Loucy (cell line): ENCODE data around the gene VPS26A.

Experiments used
- EZH2phosphoT487 ChIP-seq: fragments of 200-600 bp; IDR thresholded peaks from 2 replicates; pipeline ENCODE4 v1.6.1; 2018; ENCODE audit warnings: antibody characterized with exemption, mild to moderate bottlenecking, moderate library complexity, borderline replicate concordance
- TF ChIP-seq, protein P1 (sequence below): fragments of 200-600 bp; sonication (generic); conservative IDR thresholded peaks from 2 replicates; pipeline ENCODE4 v1.5.1; 2014; ENCODE audit warnings: mild to moderate bottlenecking, antibody characterized with exemption, low read length

DNA sequence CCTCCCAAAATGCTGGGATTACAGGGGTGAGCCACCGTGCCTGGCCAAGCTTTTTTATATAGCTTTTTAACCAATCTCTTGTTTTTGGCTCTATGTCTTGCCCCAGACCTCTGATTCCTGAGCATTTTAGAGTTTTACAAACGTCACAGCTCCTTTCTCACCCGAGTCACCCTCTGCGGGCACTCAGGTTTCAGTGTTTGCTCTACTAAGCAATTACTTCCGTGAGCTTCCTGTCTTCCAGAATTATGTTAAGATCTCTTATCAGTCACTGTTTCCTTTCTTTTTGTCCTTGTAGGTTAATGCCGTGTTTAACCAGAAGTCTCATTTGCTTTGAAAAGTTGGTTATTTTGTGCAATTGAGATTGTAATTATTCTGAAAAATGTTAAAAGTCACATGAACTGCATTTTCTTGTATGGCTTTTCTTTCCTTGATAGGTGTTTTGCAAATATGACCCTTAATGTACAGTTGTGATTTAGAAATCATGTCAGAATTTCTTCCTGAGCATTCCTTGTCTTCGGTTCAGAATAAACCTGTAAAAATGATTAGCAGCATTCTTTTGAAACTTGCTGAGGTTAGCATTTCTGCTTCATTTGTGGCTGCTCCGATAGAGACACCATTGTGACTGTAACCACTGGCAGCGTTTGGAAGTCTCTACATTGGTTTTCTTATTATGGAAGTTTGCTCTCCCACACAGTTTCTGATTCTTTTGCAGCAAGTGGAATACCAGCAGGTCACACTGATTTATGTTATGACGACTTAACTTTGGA lies 91.6 kb downstream of the VPS26A start:
- TF ChIP-seq, protein P1, sequence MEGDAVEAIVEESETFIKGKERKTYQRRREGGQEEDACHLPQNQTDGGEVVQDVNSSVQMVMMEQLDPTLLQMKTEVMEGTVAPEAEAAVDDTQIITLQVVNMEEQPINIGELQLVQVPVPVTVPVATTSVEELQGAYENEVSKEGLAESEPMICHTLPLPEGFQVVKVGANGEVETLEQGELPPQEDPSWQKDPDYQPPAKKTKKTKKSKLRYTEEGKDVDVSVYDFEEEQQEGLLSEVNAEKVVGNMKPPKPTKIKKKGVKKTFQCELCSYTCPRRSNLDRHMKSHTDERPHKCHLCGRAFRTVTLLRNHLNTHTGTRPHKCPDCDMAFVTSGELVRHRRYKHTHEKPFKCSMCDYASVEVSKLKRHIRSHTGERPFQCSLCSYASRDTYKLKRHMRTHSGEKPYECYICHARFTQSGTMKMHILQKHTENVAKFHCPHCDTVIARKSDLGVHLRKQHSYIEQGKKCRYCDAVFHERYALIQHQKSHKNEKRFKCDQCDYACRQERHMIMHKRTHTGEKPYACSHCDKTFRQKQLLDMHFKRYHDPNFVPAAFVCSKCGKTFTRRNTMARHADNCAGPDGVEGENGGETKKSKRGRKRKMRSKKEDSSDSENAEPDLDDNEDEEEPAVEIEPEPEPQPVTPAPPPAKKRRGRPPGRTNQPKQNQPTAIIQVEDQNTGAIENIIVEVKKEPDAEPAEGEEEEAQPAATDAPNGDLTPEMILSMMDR = no peak
- no peak for TF ChIP-seq EZH2phosphoT487
